PC-9 (cell line): ENCODE results near the gene SLC7A9. TPM values are rescaled to one million over a fixed set of nuclear protein-coding genes. Genes with fewer than 3 reads are reported as not detected.

Experiments used
- BruUV-seq: library from RNA; stranded (reverse); fragments of 400-500 nt; replicated peaks from 2 replicates; lab custom pipeline; 2021; lab: Mats Ljungman, UMichigan
- CTCF ChIA-PET: fragments of 300-600 bp; sonication (Branson Sonifier 250); formaldehyde crosslinking; loops from one replicate; lab custom pipeline; 2022; ENCODE audit warnings: antibody characterized with exemption; lab: Charles Lee
- POLR2A ChIA-PET: fragments of 300-600 bp; sonication (Branson Sonifier 250); formaldehyde crosslinking; loops from one replicate; lab custom pipeline; 2022; ENCODE audit warnings: antibody characterized with exemption; ENCODE audit not compliant: unreplicated experiment; lab: Charles Lee
- DNase-seq, 2 experiments: peaks; one replicate each; pipeline versions ENCODE4 v3.0.0 to v3.0.0-alpha.2; 2015 to 2022; ENCODE audit warnings: mixed read lengths in 1 of 2
- H2AFZ ChIP-seq: fragments of 200-600 bp; sonication (generic); 2 replicates; pipeline ENCODE4 v1.8.1; 2017; ENCODE audit warnings: antibody characterized with exemption
- H3F3A ChIP-seq: fragments of 200-600 bp; sonication (generic); 2 replicates; pipeline ENCODE4 v1.8.1; 2017; ENCODE audit warnings: antibody characterized with exemption, mild to moderate bottlenecking, low read depth; ENCODE audit not compliant: insufficient read depth
- H3K27ac ChIP-seq: fragments of 200-600 bp; sonication (generic); 2 replicates; pipeline ENCODE4 v1.6.1; 2016; ENCODE audit warnings: mixed run types
- H3K27me3 ChIP-seq: fragments of 200-600 bp; sonication (generic); 2 replicates; pipeline ENCODE4 v1.6.1; 2016; ENCODE audit warnings: low read depth, mixed run types; ENCODE audit not compliant: insufficient read depth
- H3K36me3 ChIP-seq: fragments of 200-600 bp; sonication (generic); 2 replicates; pipeline ENCODE4 v1.6.1; 2016; ENCODE audit warnings: low read depth, mixed run types
- H3K4me1 ChIP-seq: fragments of 200-600 bp; sonication (generic); replicated peaks from 2 replicates; pipeline ENCODE4 v1.6.1; 2016; ENCODE audit warnings: mixed run types; ENCODE audit not compliant: insufficient read depth
- H3K4me2 ChIP-seq: fragments of 200-600 bp; sonication (generic); 2 replicates; pipeline ENCODE4 v1.6.1; 2017; ENCODE audit warnings: mixed run types
- H3K4me3 ChIP-seq: fragments of 200-600 bp; sonication (generic); 2 replicates; pipeline ENCODE4 v1.6.1; 2016; ENCODE audit warnings: mixed run types
- H3K79me2 ChIP-seq: fragments of 200-600 bp; sonication (generic); 2 replicates; pipeline ENCODE4 v1.6.1; 2017; ENCODE audit warnings: low read depth, mixed run types
- H3K9me2 ChIP-seq: fragments of 200-600 bp; sonication (generic); 2 replicates; pipeline ENCODE4 v1.8.1; 2017; ENCODE audit warnings: mild to moderate bottlenecking; ENCODE audit not compliant: insufficient read depth
- H3K9me3 ChIP-seq: fragments of 200-600 bp; sonication (generic); 2 replicates; pipeline ENCODE4 v1.8.1; 2016; ENCODE audit warnings: low read depth; ENCODE audit not compliant: insufficient read depth
- H4K20me1 ChIP-seq: fragments of 200-600 bp; sonication (generic); 2 replicates; pipeline ENCODE4 v1.8.1; 2017; ENCODE audit not compliant: insufficient read depth
- EZH2 ChIP-seq: fragments of 200-600 bp; sonication (generic); IDR thresholded peaks from 2 replicates; pipeline ENCODE4 v1.8.0; 2017; ENCODE audit warnings: antibody characterized with exemption, low read depth
- intact Hi-C: fragments of 100-400 bp; cut with micrococcal nuclease; formaldehyde crosslinking; loops from one replicate; pipeline ENCODE4 v1.10.0; 2022; ENCODE audit not compliant: unreplicated experiment
- total RNA-seq: library from RNA; stranded (reverse); gene quantifications from 2 replicates; pipeline ENCODE4 v1.2.3, GENCODE V29; 2021
- TF ChIP-seq, protein P1 (sequence below): fragments of 200-600 bp; sonication (generic); conservative IDR thresholded peaks from 2 replicates; pipeline ENCODE4 v1.6.1; 2017; ENCODE audit warnings: mixed run types, antibody characterized with exemption, mild to moderate bottlenecking, moderate library complexity

The SLC7A9 gene
- total RNA-seq, 1 experiment from 2014 or later = 0.33 TPM

DNA sequence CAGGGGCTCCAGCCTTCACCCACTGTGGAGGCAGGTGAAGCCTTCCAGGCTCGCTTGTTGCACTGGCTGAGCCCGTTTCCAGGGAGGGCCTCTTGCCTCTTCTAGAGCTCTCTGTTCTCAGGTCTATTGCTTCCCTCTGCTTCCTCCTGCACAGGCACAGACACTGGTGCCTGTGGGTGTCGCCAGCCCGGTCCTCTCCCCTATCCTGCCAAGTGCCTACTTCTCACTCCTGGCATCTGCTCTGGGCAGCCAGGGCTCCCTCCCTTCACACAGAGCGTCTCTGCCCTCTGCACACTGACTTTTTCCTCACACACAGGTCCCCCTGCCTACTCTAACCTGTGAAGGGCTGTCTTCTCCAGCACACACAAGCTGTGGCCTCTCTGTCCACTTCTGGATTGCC lies 60.3 kb downstream of the SLC7A9 start:
- no peak for TF ChIP-seq EZH2
- TF ChIP-seq, protein P1, sequence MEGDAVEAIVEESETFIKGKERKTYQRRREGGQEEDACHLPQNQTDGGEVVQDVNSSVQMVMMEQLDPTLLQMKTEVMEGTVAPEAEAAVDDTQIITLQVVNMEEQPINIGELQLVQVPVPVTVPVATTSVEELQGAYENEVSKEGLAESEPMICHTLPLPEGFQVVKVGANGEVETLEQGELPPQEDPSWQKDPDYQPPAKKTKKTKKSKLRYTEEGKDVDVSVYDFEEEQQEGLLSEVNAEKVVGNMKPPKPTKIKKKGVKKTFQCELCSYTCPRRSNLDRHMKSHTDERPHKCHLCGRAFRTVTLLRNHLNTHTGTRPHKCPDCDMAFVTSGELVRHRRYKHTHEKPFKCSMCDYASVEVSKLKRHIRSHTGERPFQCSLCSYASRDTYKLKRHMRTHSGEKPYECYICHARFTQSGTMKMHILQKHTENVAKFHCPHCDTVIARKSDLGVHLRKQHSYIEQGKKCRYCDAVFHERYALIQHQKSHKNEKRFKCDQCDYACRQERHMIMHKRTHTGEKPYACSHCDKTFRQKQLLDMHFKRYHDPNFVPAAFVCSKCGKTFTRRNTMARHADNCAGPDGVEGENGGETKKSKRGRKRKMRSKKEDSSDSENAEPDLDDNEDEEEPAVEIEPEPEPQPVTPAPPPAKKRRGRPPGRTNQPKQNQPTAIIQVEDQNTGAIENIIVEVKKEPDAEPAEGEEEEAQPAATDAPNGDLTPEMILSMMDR = no peak
- Histone ChIP-seq H3K27ac (no peak overlapping the region), H4K20me1 (no peaks in the 10 kb centered on the region), H3K79me2 (no peaks in the 10 kb centered on the region), H3K36me3 (no peaks in the 10 kb centered on the region), H3K4me1 (0 out of 2 replicates have a peak, but pooled peaks cover 12% of the 10 kb centered on the region), H3F3A (no peaks in the 10 kb centered on the region), H2AFZ (no peak overlapping the region), H3K4me3 (no peak overlapping the region), H3K9me2 (no peaks in the 10 kb centered on the region), H3K27me3 (no peaks in the 10 kb centered on the region), H3K4me2 (no peak overlapping the region), H3K9me3 (no peaks in the 10 kb centered on the region)
- ChIA-PET POLR2A (no interaction called here), CTCF (no interaction called here)
- intact Hi-C loops = no loop called here
- BruUV-seq = no TSS peak
- DNase-seq = no peak

DNA sequence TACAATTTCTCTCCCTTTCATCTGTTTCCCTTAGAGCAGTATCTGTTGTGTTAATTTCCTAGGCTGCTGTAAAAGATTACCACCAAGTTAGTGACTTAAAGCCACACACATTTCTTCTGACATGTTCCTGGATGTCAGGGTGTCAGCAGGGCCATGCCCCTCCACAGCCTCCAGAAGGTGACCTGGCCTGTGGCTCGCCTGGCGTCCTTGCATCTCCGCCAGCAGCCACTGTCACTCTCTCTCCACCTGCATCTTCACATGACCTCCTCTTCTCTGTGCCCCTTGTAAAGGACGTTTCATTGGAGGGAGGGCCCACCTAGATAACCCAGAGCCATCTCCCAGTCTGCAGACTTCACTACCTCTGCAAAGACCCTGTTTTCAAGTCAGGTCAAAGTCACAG lies 61.3 kb downstream of the SLC7A9 start:
- CTCF ChIA-PET = no interaction called here

DNA sequence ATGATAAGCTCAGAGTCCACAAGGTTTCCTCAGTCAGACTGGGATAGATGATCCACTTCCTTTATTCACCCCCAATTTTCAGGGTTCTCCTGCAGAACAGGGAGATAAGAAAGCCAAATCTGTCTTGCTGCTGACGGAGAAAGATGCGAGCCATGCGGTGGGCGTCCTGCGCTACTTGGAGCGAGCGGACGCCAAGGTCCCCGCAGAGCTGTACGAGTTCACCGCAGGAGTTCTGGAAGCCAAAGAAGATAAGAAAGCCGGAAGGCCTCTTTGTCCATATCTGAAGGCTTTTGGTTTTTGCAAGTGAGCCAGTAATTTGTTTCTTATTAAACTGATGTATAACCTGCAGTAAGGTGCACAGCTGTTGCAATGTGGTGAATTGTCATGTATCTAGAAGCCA lies 66.7 kb downstream of the SLC7A9 start:
- CTCF ChIA-PET = no interaction called here
- Histone ChIP-seq H2AFZ (no peak overlapping the region), H3K4me3 (no peak overlapping the region), H3K27ac (no peak overlapping the region), H4K20me1 (no peaks in the 10 kb centered on the region), H3K9me2 (no peaks in the 10 kb centered on the region), H3K9me3 (no peaks in the 10 kb centered on the region), H3K79me2 (no peaks in the 10 kb centered on the region), H3K27me3 (no peaks in the 10 kb centered on the region), H3F3A (no peaks in the 10 kb centered on the region), H3K4me1 (no peaks in the 10 kb centered on the region), H3K36me3 (no peaks in the 10 kb centered on the region), H3K4me2 (no peak overlapping the region)
- BruUV-seq = no TSS peak
- intact Hi-C loops = no loop called here
- no peak for DNase-seq
- TF ChIP-seq, protein P1 = no peak
- no peak for TF ChIP-seq EZH2
- POLR2A ChIA-PET = no interaction called here

More for the DNA sequence above, 61.3 kb downstream of the SLC7A9 start:
- POLR2A ChIA-PET = no interaction called here
- no peaks in the 10 kb centered on the region for H3K36me3 ChIP-seq
- H3K4me1 ChIP-seq = 0 out of 2 replicates have a peak, but pooled peaks cover 11% of the 10 kb centered on the region
- no peaks in the 10 kb centered on the region for H3K9me3 ChIP-seq
- H4K20me1 ChIP-seq = no peaks in the 10 kb centered on the region
- intact Hi-C loops = no loop called here
- H3K4me3 ChIP-seq = no peak overlapping the region
- H3K27ac ChIP-seq = no peak overlapping the region
- TF ChIP-seq, protein P1 = no peak
- TF ChIP-seq EZH2 = no peak
- BruUV-seq = no TSS peak
- H3K27me3 ChIP-seq = no peaks in the 10 kb centered on the region
- H3K4me2 ChIP-seq = no peak overlapping the region
- DNase-seq = no peak
- H3F3A ChIP-seq = no peaks in the 10 kb centered on the region
- no peak overlapping the region for H2AFZ ChIP-seq
- H3K9me2 ChIP-seq = no peaks in the 10 kb centered on the region
- no peaks in the 10 kb centered on the region for H3K79me2 ChIP-seq
